HEK293 (cell line): Measurements from ENCODE around the gene KCNB1.

Source experiments
- CTCF ChIP-seq: fragments of 450-650 bp; formaldehyde crosslinking; IDR thresholded peaks from 2 replicates; pipeline ENCODE4 v1.5.1; 2016; ENCODE audit warnings: missing biosample characterization, missing genetic modification characterization
- YY2 ChIP-seq: fragments of 450-650 bp; formaldehyde crosslinking; IDR thresholded peaks from 2 replicates; pipeline ENCODE4 v1.5.1; 2016; ENCODE audit warnings: missing biosample characterization, missing genetic modification characterization
- ZNF121 ChIP-seq: fragments of 450-650 bp; formaldehyde crosslinking; IDR thresholded peaks from 2 replicates; pipeline ENCODE4 v1.5.1; 2016; ENCODE audit warnings: missing biosample characterization, missing genetic modification characterization
- ZNF37A ChIP-seq: fragments of 450-650 bp; IDR thresholded peaks from 2 replicates; pipeline ENCODE4 v1.5.1; 2018; ENCODE audit warnings: missing biosample characterization, missing genetic modification characterization
- ZNF398 ChIP-seq: fragments of 450-650 bp; formaldehyde crosslinking; IDR thresholded peaks from 2 replicates; pipeline ENCODE4 v1.5.1; 2017; ENCODE audit warnings: missing biosample characterization, missing genetic modification characterization
- ZNF777 ChIP-seq: fragments of 450-650 bp; formaldehyde crosslinking; IDR thresholded peaks from 2 replicates; pipeline ENCODE4 v1.5.1; 2017; ENCODE audit warnings: missing biosample characterization, missing genetic modification characterization, borderline replicate concordance

GRCh38 chr20:49477200-49477599, 5.3 kb downstream of the KCNB1 start:
- TF ChIP-seq ZNF398 (tag by site-specific recombination) (no peak), ZNF37A (no peak), ZNF777 (tag by site-specific recombination) (no peak), CTCF (tag by site-specific recombination) (no peak), ZNF121 (tag by site-specific recombination) (no peak), YY2 (tag by site-specific recombination) (no peak)
